GM18508 (cell line): ENCODE measurements around the gene CRB2.

ENCODE experiments used
- ATAC-seq: cut with Tn5 transposase; IDR thresholded peaks from one replicate; pipeline ENCODE4 v1.9.1; 2021; ENCODE audit warnings: moderate number of reproducible peaks; ENCODE audit not compliant: insufficient read depth, unreplicated experiment

The CRB2 gene

DNA sequence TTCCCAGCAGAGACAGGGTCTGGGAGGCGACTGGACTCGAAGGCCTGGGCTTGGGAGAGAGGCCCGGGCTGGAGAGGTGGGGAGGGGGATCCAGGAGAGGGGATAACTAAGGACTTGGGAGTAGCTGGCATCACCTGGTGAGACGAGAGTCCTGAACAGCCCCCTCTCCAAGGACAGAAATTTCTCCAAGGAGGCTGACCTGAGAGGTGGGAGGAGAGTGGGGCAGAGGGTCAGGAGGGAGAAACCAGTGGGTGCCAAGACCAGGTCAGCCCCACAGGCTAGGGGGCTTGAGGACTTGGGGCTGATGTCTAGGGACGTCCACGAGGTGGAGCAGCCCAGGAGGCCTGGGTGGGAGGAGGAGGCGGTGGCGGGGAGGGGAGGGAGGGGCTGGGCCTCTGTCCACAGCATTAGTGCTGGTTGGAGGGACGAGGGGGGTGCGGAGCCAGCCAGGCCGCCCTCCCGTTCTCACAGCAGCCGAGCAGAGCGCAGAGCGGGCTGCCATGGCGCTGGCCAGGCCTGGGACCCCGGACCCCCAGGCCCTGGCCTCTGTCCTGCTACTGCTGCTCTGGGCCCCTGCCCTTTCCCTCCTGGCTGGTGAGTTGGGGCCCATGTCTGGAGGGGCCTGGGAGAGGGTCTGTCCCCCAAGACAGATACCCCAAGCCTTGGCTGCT lies at the start of gene CRB2:
CRB2 (plus strand) TSS at position 437 of the 671 bp plus-strand sequence; CDS start at position 501, 64 bp downstream.
- no peak for ATAC-seq

DNA sequence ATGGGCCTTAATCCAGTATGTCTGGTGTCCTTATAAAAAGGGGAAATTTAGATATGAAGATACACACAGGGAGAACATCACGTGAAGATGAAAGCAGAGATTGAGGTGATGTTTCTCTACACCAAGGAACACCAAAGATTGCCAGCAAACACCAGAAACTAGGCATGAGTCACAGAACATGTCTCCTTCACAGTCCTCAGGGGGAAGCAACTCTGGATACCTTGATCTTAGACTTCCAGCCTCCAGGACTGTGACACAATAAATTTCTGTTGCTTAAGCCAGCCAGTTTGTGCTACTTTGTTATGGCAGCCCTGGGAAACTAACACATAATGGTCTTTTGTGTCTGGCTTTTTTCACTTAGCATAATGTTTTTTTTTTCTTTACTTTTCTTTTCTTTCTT lies 46.4 kb upstream of the CRB2 start:
- no peak for ATAC-seq

DNA sequence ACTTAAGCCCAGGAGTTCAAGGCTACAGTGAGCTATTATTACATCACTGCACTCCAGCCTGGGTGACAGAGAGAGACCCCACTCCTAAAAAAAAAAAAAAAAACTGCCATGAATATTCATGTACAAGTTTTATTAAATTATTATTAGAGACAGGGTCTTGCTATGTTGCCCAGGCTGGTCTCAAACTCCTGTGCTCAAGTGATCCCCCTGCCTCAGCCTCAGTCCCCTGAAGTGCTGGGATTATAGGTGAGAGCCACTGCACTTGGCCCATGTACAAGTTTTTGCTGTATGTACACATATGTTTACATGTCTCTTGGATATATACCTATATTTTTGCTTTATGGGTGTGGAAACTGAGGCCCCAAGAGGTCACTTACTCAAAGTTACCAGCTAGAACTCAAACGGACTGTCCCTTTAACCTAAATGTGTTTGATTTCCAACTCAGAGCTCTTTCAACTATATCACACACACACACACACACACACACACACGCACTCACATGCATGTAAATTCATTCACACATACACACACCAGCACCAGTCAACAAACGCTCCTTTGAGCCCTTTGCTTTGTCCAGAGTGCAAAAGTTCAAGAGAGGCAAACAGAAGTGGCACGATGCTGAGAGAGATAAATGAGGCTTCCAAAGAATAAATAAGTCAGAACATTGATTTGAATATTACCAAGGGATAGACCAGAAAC lies 45.3 kb upstream of the CRB2 start:
- ATAC-seq: no peak

DNA sequence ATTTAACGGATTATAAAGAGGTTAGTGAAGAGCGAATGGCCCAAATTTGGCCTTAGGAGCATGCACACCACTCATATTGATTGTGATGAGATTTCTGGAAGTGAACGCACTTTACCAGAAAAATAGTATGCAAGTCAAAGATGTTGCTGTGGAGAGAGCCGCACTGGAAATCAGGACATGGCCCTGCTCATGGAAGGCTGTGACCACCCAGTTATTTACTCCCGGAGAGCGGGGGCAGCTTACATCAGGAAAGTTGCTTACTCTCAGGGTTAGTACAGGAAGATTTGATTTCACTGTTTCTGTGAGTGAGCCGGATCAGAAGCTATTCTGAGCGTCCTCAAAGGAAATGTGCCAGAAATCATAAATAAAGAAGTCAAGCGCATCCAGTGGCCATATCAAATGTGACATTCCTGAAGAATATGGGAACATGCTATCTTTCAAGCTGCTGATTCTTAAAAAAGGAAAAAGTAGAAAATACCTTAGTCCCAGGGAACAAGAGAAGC lies 44.7 kb upstream of the CRB2 start:
- no peak for ATAC-seq

DNA sequence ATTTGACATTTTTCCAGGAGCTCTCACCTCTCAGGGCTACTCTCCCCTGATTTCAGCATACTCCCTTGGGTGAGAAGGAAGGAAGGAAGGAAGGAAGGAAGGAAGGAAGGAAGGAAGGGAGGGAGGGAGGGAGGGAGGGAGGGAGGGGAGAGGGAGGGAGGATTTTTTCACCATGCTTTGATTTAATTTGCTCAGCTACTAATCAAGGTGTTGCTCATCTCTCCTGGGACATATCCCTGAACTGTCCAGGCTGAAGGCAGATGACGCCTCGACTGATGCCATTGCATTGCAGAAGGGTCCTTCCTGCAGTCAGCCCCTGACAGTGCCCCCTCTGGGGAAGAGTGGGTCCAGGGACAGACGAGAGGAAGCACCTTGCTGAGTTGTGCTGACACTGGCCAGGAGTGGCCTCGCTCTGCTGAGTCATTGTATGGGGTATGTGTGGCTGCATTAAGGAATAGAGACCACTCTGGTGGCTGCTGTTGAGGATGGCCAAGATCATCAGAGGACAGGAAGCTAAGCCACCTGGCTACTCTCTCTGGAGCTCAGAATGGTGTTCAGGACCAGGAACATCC lies 43.6 kb upstream of the CRB2 start:
- no peak for ATAC-seq

DNA sequence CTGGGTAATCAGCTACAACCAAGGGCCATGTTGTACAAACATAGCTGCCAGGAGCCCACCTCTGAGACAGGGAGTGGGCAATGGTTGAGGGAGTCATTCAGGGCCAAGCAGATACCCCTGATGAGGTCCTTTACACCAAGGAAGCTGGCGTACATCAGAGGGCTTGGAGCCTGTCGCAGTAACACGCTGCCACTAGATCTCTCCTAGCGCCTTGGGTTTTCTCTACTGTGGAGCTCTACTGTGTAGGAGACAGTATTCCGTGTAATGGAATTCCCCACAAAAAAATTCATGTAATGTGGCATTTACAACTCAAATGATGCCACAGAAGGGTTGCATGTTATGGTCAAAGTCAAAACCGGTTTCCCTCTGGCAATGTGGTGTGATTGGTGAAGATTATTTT lies 41.4 kb upstream of the CRB2 start:
- no peak for ATAC-seq

DNA sequence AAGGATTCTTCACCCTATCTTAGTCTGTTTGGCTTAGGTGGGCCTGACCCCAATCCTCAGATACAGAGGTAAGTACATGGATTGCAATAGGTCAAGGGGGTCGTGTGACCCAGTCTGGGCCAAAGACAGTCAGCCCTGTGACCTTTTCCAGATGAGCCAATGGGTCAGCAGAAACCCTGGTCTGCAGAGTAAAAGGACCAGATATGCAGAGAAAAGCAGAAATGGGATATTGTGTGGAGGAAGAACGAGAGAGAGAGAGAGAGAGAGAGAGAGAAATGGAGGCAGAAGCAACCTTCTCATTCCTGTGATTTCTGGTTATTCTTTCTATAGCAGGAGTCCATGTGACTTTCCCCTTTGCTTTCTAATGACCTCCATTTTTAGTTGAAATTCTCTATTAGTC lies 40.4 kb upstream of the CRB2 start:
- no peak for ATAC-seq

DNA sequence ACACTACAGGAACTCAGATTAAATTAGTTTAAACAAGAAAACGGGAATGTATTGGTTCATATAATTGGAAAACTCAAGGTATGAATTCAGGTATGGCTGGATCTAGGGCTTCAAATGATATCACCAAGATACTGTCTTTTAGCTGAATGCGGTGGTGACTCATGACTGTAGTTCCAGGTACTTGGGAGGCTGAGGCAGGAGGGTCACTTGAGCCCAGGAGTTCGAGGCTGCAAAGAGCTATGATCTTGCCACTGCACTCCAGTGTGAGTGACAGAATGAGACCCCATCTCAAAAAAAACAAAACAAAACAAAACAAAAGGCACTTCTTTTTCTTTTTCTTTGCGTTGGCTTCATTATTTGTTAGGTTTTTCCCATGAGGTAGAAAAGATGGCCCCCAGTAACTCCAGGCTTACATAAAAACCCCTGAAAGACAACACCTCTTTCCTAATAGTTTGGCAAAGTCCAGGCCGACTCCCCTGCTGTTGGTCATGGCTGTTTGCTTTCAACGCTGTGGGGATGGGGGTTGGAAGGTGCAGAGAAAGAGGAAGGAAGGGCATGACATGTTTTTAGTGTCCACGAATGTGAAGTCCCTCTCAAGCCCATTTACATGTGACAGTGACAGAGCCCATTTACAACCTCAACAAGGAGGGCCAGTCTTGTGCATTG lies 39.8 kb upstream of the CRB2 start:
- ATAC-seq: no peak

DNA sequence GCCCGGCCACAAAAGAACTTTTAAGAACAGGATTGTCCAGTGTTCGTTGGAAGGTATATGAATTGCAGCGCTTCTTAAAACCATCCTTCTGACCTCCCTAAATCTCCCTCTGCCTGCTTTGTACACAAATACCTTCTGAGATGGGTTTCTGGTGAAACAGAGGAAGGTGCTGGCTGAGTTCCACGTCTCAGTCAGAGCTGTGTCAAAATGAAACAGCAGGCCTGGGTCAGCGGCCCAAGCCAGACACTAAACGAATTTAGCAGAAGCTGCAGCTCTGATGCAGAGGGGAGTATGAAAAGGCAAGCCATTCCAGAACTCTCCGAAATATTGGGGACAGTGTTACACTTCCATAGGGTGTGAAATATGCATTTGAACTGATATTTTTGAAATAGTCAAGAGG lies 37.8 kb upstream of the CRB2 start:
- peak; percentile 68 for ATAC-seq

DNA sequence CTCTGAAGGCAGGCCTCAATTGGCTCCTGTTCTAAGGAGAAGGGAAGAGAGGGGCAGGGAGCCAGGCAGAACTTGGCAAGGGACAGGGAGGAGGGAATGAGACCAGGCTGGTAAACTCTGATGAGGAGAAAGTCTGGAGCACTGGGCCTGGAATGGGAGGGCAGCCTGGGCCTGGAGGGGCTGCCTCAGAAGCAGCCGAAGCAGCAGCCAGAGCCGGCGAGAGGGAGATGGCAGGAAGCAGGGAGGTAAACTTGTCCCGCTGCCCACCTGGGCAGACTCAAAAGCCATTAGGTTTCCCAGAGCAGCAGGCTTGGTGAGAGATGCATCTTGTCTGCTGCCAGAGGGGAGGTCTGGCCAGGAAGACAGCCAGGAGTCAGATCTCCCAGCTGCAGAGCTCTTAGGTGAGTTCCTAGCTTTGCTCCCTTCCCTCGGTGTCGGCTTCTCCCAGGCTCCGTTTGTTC lies 37.0 kb upstream of the CRB2 start:
- no peak for ATAC-seq

DNA sequence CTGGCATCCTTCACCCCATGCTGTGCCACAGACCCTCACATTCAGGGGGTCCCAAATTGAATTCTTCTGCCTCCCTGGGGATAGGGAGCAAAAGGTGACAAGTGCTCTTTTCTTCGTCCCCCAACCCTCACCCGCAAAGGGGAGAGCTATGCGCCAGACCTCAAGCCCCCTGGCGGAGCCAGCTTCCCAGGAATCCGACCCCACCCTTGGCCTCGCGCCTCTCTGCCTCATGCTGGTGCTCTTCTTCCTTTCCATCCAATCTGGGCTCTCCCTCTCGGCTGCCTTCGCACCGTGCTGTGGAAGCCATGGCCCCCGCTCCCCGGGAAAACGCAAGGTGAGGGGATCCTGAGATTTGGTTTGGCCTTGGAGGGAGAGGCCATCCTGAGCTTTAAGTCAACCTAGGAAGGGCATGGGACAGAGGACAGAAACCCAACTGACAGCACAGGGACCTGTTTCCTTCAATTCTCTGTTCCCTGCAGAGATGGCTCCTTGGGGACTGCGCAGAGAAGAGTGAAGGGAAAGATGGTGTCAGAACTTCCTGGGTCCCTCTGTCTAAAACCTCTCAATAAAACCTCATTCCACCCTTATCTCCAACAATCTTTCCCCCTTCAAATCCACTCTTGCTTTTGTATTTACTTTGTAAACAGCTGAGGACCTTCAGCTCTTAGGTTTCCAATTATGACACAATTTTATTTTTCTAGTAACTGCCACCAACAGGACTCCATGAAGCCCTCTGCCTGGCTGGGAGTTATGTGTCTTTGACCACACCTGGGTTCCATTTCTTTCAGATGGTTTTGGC lies 36.3 kb upstream of the CRB2 start:
- ATAC-seq: no peak

DNA sequence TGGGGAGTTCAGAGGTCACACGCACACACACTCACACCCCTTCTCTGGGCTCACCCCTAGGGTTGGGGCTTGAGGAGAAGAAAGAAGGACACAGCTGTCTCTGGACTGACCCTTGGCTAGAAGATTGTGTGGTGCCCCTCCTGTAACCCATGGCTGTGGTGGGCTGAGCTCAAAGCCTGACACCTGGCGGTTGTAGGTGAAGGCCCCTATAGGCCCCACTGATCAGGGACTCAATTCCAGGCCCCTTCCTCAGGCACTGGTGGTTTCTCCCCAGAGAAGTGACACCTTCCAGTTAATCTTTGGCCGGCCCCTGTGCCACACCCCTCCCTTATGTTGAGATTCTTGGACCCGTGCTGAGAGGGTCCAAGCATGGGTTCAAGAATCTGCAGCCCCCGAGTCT lies 35.2 kb upstream of the CRB2 start:
- no peak for ATAC-seq

DNA sequence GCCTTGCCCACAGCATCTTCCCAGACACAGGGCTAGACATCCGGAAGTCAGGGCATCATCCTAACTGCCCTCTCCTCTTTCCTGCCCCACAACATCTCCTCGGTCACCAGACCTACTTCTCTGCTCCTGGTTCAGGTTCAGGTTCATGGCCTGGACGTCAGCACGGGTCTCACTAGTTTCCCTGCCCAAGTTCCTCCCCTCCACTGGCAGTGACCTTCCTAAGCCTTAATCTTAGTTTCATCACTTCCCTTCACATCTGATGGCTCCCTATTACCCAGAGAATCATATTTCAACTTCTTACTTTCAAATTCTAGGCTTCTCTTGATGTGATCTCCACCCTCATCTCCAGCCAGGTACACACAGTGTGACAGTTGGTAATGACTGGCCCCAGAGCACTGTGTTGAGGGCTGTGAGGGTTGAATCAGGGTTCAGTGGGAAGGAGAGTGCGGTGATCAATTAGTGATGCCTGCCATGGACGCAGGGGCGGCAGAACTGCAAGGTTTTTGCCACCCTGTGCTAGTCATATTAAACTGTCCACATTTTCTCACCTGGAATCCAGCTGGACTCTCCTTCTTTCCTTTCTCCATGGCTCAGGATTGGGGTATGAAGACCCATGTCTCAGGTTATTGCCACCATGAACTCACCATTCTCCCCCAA lies 34.3 kb upstream of the CRB2 start:
- ATAC-seq: no peak

DNA sequence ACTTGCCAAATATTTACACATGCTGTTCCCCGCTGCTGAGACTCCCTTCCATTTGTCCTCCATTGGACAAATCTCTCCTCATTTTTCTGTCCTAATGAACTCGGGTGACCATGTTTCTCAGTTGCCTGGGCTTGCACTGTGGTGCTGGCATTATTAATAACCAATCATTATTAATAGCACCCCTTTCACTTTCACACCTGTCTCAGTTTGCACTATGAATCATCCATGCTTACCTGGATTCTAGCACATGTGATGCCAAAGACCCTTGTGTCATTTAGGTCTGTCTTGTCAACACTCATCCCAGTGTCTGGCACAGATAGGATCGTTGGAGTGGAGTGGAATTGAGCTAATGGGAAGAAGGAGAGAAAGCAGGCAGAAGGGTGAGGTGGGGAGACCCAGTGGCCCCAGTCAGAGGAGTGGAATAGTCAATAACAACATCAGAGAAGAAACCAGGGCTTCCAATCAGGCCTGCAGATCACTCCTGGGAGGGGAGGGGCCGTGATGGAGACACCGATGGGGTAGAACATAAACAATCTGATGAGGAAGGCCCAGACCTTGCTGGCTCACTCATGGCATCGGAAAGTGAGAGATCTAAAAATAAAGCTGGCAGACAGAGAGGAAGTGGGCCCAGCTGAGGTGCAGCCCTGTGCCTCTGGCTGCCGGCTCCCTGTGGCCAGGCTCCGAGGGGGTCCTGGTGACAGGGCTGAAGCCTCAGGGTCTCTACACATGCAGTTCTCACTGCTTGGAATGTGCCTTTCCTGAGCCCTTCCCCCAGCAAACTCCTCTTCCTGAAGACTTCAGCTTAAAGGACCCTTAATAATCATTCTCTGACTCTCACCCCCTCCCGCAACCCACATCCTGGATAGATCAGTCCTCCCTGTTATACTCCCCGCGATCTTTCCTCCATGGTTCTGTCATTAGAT lies 33.5 kb upstream of the CRB2 start:
- peak; percentile 35 for ATAC-seq

DNA sequence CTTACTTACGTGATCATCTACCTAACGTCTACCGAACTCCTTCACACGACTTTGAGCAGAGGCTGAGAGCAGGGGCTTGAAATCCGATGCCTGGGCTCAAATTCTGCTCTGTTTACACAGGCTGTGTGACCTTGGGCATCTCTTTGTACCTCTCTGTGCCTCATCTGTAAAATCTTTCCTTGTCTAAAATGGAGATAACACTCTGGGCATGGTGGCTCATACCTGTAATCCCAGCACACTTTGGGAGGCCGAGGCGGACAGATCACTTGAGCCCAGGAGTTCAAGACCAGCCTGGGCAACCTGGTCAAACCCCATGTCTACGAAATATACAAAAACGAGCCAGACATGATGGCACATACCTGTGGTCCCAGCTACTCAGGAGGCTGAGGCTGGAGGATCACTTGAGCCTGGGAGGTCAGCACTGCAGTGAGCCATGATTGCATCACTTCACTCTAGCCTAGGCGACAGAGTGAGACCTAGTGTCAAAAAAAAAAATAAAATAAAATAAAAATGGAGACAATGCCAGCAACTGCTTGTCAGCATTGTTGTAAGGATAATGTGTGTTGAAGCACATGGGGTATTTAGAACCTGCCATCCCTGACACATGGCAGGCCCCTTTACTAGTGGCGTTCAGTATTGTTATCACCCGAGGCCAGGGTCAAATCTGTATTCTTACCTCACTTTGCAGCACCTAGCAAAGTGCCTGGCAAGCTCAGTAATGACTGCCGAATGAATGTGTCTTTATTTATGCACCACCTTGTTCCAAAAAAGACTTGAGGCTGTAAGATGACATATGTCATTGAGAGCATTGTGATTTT lies 32.6 kb upstream of the CRB2 start:
- no peak for ATAC-seq

DNA sequence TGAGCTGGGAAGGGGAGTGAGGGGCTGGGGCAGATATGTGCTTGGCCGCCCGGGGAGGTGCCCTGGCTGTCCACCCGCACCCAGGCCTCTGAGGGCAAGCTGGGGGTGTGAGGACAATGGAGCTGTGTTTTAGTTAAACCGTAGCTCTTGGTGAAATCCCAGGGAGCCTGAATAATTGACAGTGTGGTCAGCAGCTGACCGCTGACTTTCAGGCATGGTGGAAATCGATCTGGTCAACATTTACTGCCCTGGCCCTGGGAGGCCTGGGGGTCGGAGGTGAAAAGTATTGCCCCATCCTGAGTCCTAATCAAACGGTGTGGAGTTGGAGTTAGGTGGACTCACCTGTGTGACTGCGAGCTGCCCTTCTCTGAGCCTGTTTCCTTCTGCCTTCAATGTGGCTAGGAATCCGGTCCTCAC lies 31.2 kb upstream of the CRB2 start:
- no peak for ATAC-seq

DNA sequence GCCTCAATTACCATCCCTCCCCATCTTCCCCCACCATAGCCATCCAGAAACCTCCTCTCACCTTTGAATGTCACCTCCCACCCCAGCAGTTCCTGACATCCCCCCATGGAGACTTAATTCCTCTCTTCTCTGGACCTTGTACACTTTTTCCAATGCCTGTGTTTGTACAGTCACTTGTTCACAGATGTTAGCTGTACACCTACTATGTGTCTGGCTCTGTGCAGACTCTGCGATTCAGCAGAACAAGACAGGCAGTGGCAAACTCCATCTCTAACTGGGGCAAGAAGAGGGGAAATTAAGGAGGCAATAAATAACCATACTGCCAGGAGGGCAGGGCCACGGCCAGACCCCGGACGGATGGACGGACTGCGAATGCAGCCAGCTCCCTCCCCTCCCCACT lies 29.8 kb upstream of the CRB2 start:
- ATAC-seq: no peak

DNA sequence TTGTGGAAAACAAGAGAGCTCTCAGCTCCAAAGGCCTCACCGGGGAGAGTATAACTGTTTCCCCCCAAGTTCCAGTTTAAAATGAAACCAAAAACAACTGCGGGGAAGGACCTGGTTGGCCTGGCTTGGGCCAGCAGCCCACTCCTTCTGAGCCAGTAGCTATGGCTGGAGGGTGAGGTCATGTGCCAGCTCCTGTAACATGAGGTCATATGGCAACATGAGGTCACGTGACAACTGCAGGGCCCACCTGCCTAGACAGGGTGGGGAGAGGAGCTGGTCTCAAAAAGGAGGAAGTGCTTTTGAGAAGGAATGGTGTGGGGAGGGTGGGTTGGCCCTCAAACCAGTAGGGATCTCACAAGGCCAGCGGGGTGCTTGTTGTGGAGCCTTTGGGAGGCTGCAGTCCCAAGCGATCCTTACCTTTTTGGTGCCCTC lies 29.3 kb upstream of the CRB2 start:
- ATAC-seq: peak; percentile 37
